ENCODE results near the gene ZNF207.
"Not testable (repeated sequence)": the region's sequence is repeated elsewhere in the genome, so short reads cannot be mapped to it uniquely, and the experiment has no call there.

Gene ZNF207

GRCh38 chr17:32388128-32388527 is 38.2 kb downstream of the ZNF207 start:
- DNase-seq (ENCODE audit: low spot score): not testable (repeated sequence)

- no peak for DNase-seq (ENCODE audit: low spot score)
These were observed 38.9 kb downstream of the ZNF207 start for GRCh38 chr17:32388613-32389459.

GRCh38 chr17:32393904-32394303 is 43.9 kb downstream of the ZNF207 start:
- no peak for DNase-seq (ENCODE audit: low spot score)

- no peak for DNase-seq (ENCODE audit: low spot score)
These were observed 46.4 kb downstream of the ZNF207 start for GRCh38 chr17:32396343-32396742.

GRCh38 chr17:32398946-32399345 is 49.0 kb downstream of the ZNF207 start:
- no peak for DNase-seq (ENCODE audit: low spot score)

GRCh38 chr17:32410085-32410484 is 60.1 kb downstream of the ZNF207 start:
- not testable (repeated sequence) for DNase-seq (ENCODE audit: low spot score)

- DNase-seq (ENCODE audit: low spot score): no peak
These were observed 76.9 kb downstream of the ZNF207 start for GRCh38 chr17:32426894-32427293.

GRCh38 chr17:32429598-32429997 is 79.6 kb downstream of the ZNF207 start:
- no peak for DNase-seq (ENCODE audit: low spot score)

All from Ammon's horn (tissue), 1 donor.